ENCODE results near the gene KRTDAP. TPM values are rescaled to one million over a fixed set of nuclear protein-coding genes. Genes with fewer than 3 reads are reported as not detected.

The KRTDAP gene
- total RNA-seq, 1 donor from 2014 or later: not detected

DNA sequence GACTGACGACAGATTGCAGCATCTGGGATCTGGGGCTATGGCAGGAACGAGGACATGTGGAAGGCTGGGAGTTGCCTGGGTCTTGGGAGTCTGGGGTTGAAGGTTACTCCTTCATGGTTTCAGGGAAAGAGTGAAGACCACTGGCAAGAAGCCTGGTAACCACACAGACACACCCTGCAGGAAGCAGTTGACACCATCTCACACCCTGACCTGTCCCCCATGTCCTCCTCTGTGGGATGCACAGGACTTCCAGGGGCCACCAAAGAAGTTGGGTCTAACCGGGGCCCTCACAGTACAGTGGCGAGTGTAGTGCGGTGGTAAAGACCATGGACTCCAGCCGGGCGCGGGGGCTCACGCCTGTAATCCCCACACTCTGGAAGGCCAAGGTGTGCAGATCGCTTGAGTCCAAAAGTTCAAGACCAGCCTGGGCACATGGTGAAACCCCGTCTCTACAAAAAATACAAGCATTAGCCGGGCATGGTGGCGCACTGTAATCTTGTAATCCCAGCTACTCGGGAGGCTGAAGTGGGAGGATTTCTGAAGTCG, 52.8 kb downstream of the KRTDAP start:
- Mint-ChIP-seq H3K9me3 (ENCODE audit: low read depth) (no peaks in the 10 kb centered on the region), H3K27me3 (ENCODE audit: low read depth) (peaks cover 30% of the 10 kb centered on the region), H3K4me1 (ENCODE audit: low read depth) (peaks cover 9% of the 10 kb centered on the region), H3K27ac (ENCODE audit: unreplicated experiment) (no peak overlapping the region), H3K36me3 (ENCODE audit: low read depth) (no peaks in the 10 kb centered on the region), H3K4me3 (ENCODE audit: unreplicated experiment) (no peak overlapping the region)
- DNase-seq (ENCODE audit: low spot score): no peak
- no peak for TF ChIP-seq CTCF (IDR thresholded peaks at IDR 0.05)

Other genes with a start within 250 kb of the KRTDAP start
- gene LSR, start 241.5 kb downstream of the KRTDAP start, total RNA-seq: 0.24 to 0.99 TPM (median 0.64 TPM) in 3 replicates
- gene USF2, start 221.5 kb downstream of the KRTDAP start, total RNA-seq: 86.1 to 101 TPM (median 86.3 TPM) in 3 replicates
- gene HAMP, start 207.9 kb downstream of the KRTDAP start, total RNA-seq: not detected in 3 replicates
- gene MAG, start 198.3 kb downstream of the KRTDAP start, total RNA-seq: not detected in 3 replicates
- not detected in 3 replicates for gene CD22, start 161.3 kb downstream of the KRTDAP start, total RNA-seq
- gene FFAR1, start 142.6 kb downstream of the KRTDAP start, total RNA-seq: not detected in 3 replicates
- gene FFAR3, start 132.0 kb downstream of the KRTDAP start, total RNA-seq: not detected in 3 replicates
- not detected in 3 replicates for gene GPR42, start 119.4 kb downstream of the KRTDAP start, total RNA-seq
- not detected in 3 replicates for gene FFAR2, start 42.2 kb downstream of the KRTDAP start, total RNA-seq
- gene DMKN, start 23.2 kb upstream of the KRTDAP start, total RNA-seq: 1.3 to 2.1 TPM in 2 of 3 replicates, not detected in the other
- gene SBSN, start 37.8 kb upstream of the KRTDAP start, total RNA-seq: 0.30 to 0.56 TPM (median 0.36 TPM) in 3 replicates
- gene GAPDHS, start 43.0 kb upstream of the KRTDAP start, total RNA-seq: not detected in 3 replicates
- 86.3 to 105 TPM (median 90.9 TPM) in 3 replicates for gene TMEM147, start 55.2 kb upstream of the KRTDAP start, total RNA-seq
- not detected in 3 replicates for gene ATP4A, start 73.2 kb upstream of the KRTDAP start, total RNA-seq
- not detected in 3 replicates for gene PMIS2, start 95.7 kb upstream of the KRTDAP start, total RNA-seq
- gene HAUS5, start 122.3 kb upstream of the KRTDAP start, total RNA-seq: 7.7 to 17.2 TPM (median 8.4 TPM) in 3 replicates
- 75.4 to 92.2 TPM (median 91.3 TPM) in 3 replicates for gene RBM42, start 138.6 kb upstream of the KRTDAP start, total RNA-seq
- 1.5 to 1.7 TPM (median 1.6 TPM) in 3 replicates for gene ETV2, start 151.3 kb upstream of the KRTDAP start, total RNA-seq
- gene COX6B1, start 157.9 kb upstream of the KRTDAP start, total RNA-seq: 266 to 279 TPM (median 268 TPM) in 3 replicates
- gene UPK1A, start 176.1 kb upstream of the KRTDAP start, total RNA-seq: 0.65 TPM in 1 of 3 replicates, not detected in the others
- gene ZBTB32, start 214.1 kb upstream of the KRTDAP start, total RNA-seq: not detected in 3 replicates
- 27.3 to 31.5 TPM (median 30.8 TPM) in 3 replicates for gene KMT2B, start 227.5 kb upstream of the KRTDAP start, total RNA-seq